Tibial artery (tissue), 4 donors: ENCODE data around the gene TIMP4.

Source experiments
- DNase-seq, 2 donors: peaks; one replicate each; pipeline ENCODE4 v3.0.0-alpha.2; 2019
- H3K27ac ChIP-seq, 2 donors: fragments of 200-600 bp; sonication (generic) in 1 of 2; 1 replicate in 1 of 2; 2 replicates in 1 of 2; pipeline ENCODE4 v1.5.1; 2018 to 2019; ENCODE audit warnings: mild to moderate bottlenecking in 1 of 2
- H3K27me3 ChIP-seq, 2 donors: fragments of 200-600 bp; sonication (generic) in 1 of 2; one replicate each; pipeline versions ENCODE4 v1.5.1 to v1.6.0; 2016 to 2019
- H3K36me3 ChIP-seq, 3 donors: fragments of 200-600 bp; sonication (generic) in 2 of 3; one replicate each; pipeline ENCODE4 v1.5.1; 2016 to 2019; ENCODE audit warnings: mild to moderate bottlenecking in 2 of 3
- H3K4me1 ChIP-seq, 4 donors: fragments of 200-600 bp; sonication (generic) in 2 of 4; 1 replicate in 3 of 4; 2 replicates in 1 of 4; pipeline ENCODE4 v1.5.1; 2016 to 2019
- H3K4me3 ChIP-seq, 2 donors: fragments of 200-600 bp; sonication (generic) in 1 of 2; 1 replicate in 1 of 2; 2 replicates in 1 of 2; pipeline ENCODE4 v1.5.1; 2018 to 2019; ENCODE audit warnings: mild to moderate bottlenecking in 2 of 2
- H3K9me3 ChIP-seq, 3 donors: fragments of 200-600 bp; sonication (generic) in 1 of 3; one replicate each; pipeline ENCODE4 v1.5.1; 2016 to 2019
- intact Hi-C: fragments of 100-400 bp; cut with DNase I; formaldehyde crosslinking; loops from one replicate; pipeline ENCODE4 v1.15.0; 2023; ENCODE audit warnings: low total_unique reads
- TF ChIP-seq, protein P1 (sequence below), 2 experiments: fragments of 200-600 bp in 1 of 2; fragments of 450-650 bp in 1 of 2; IDR thresholded peaks; one replicate each; pipeline ENCODE4 v1.5.1; 2017 to 2019; ENCODE audit warnings: antibody characterized with exemption in 2 of 2, mild to moderate bottlenecking in 1 of 2, moderate library complexity in 1 of 2

Gene TIMP4

DNA sequence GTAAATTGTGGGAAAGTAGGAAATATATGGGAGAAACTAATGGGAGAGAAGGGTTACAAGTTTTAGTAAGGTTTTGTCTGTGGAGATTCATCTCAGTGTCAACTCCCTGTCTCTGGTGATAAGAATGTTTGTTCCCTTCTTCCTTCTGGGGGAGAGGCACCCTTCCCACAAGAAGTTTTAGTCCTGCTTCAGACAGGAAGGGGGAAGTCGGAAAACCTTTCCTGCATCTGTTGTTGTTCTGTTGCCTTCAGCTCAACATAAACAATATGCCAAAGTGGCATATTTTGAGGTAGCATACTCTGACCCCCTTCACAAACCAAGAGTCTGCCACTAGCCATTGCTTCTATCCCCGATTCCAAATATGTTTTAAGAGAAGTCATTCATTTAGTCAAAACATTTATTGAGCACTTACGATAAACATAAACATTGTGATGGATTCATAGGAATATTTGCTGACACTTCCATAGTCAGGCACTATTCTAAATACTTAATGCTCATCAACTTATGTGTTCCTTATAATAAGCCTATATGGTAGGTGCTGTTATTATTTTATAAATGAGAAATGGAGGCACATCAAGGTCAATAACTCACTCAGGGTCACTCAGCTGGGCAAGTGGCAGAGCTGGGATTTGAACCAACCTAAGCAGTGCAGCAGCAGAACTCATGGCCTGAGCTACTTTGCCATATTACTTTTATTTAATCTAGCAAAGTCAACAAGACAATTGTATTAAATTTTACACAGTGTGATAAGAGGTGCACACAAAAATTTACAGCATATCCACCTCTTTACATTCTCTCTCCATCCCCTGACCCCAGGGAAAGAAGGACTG, 34.2 kb upstream of the TIMP4 start:
- no peaks in the 10 kb centered on the region for H3K36me3 ChIP-seq
- TF ChIP-seq, protein P1, sequence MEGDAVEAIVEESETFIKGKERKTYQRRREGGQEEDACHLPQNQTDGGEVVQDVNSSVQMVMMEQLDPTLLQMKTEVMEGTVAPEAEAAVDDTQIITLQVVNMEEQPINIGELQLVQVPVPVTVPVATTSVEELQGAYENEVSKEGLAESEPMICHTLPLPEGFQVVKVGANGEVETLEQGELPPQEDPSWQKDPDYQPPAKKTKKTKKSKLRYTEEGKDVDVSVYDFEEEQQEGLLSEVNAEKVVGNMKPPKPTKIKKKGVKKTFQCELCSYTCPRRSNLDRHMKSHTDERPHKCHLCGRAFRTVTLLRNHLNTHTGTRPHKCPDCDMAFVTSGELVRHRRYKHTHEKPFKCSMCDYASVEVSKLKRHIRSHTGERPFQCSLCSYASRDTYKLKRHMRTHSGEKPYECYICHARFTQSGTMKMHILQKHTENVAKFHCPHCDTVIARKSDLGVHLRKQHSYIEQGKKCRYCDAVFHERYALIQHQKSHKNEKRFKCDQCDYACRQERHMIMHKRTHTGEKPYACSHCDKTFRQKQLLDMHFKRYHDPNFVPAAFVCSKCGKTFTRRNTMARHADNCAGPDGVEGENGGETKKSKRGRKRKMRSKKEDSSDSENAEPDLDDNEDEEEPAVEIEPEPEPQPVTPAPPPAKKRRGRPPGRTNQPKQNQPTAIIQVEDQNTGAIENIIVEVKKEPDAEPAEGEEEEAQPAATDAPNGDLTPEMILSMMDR (IDR thresholded peaks at IDR 0.05), result no peak
- H3K27ac ChIP-seq, result peak overlapping the region; percentile 66 to 76

GRCh38 chr3:12192173-12192572, 33.5 kb upstream of the TIMP4 start:
- no peak for DNase-seq
- intact Hi-C loops, result no loop called here
- TF ChIP-seq, protein P1 (IDR thresholded peaks at IDR 0.05), result no peak
- Histone ChIP-seq H3K4me3 (no peak overlapping the region), H3K36me3 (no peaks in the 10 kb centered on the region), H3K27ac (peak overlapping the region; percentile 66 to 76), H3K9me3 (no peaks in the 10 kb centered on the region), H3K27me3 (no peaks in the 10 kb centered on the region), H3K4me1 (peaks cover 0 to 55% (median 36%) of the 10 kb centered on the region in 4 donors)

More for the DNA sequence above, 34.2 kb upstream of the TIMP4 start:
- Histone ChIP-seq H3K27me3 (no peaks in the 10 kb centered on the region), H3K4me3 (no peak overlapping the region), H3K9me3 (no peaks in the 10 kb centered on the region), H3K4me1 (peaks cover 0 to 48% (median 31%) of the 10 kb centered on the region in 4 donors)
- intact Hi-C loops, result no loop called here
- DNase-seq, result no peak

DNA sequence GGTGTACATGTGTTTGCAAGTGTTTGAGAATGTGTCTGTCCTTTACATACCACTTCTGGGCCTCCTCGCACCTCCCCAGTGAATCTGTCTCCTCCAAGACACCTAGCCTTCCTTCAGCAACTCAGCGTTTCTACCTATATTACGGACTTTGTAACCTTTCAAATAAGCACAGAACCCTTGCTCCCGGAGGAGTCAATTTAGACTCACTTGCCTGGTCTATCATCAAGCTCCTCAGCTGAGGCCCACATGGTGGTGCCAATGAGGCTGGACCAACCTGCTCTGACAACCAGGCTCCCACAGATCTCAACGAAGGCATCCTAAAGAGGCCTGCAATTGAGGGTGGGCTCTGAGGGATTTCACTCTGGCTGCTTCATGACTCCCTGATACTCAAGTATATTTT, 32.8 kb upstream of the TIMP4 start:
- Histone ChIP-seq H3K36me3 (no peaks in the 10 kb centered on the region), H3K27ac (no peak overlapping the region), H3K4me1 (peaks cover 0 to 62% (median 39%) of the 10 kb centered on the region in 4 donors), H3K9me3 (no peaks in the 10 kb centered on the region), H3K4me3 (no peak overlapping the region), H3K27me3 (no peaks in the 10 kb centered on the region)
- intact Hi-C loops, result no loop called here
- no peak for DNase-seq
- TF ChIP-seq, protein P1 (IDR thresholded peaks at IDR 0.05), result no peak

- intact Hi-C loops, result no loop called here
- TF ChIP-seq, protein P1 (IDR thresholded peaks at IDR 0.05), result no peak
- Histone ChIP-seq H3K36me3 (no peaks in the 10 kb centered on the region), H3K27me3 (no peaks in the 10 kb centered on the region), H3K9me3 (no peaks in the 10 kb centered on the region), H3K4me3 (no peak overlapping the region), H3K4me1 (peaks cover 0 to 63% (median 39%) of the 10 kb centered on the region in 4 donors), H3K27ac (no peak overlapping the region)
- DNase-seq, result no peak
Observed at GRCh38 chr3:12190832-12191231, 32.1 kb upstream of the TIMP4 start.

DNA sequence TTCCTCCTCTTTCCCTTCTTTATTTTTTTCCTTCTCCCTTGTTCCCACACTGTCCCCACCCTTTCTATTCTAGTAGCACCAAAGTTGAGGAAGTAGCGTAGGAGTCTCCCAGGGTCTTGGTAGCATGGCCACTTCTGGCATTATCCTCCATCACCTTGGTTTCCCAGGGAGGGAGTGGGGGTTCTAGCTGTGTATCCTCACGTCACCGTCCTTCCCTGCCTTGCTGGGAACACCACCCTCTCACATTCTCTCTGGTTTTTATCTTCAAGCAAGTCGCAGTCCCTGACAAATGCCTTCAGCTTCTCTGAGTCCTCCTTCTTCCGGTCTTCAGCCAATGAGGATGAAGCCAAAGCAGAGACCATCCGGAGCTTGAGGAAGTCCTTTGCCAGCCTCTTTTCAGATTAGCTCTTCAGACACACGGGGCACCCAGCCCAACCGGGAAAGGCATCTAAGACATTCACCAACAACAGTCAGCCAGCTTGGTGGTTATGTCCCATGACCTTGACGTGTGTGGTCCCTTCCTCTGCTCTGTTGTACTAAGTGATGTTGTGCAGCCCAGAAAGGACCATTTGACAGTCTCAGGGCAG, 31.6 kb upstream of the TIMP4 start:
- Histone ChIP-seq H3K36me3 (no peaks in the 10 kb centered on the region), H3K9me3 (no peaks in the 10 kb centered on the region), H3K4me1 (peaks cover 0 to 58% (median 39%) of the 10 kb centered on the region in 4 donors), H3K4me3 (no peak overlapping the region), H3K27me3 (no peaks in the 10 kb centered on the region), H3K27ac (no peak overlapping the region)
- DNase-seq, result no peak
- TF ChIP-seq, protein P1 (IDR thresholded peaks at IDR 0.05), result no peak
- intact Hi-C loops, result no loop called here
